DMS 273 (cell line): ENCODE data around the gene ARID1A.
A peak's percentile ranks its signal among the peaks of the same experiment; 100 is the strongest.
"Not testable (repeated sequence)": the region's sequence is repeated elsewhere in the genome, so short reads cannot be mapped to it uniquely, and the experiment has no call there.

Experiments used
- DNase-seq: peaks from one replicate; lab custom pipeline; 2025; ENCODE audit not compliant: unreplicated experiment; lab: John Stamatoyannopoulos, UW

The ARID1A gene

GRCh38 chr1:26695356-26696118 lies at the start of gene ARID1A:
Gene ARID1A, plus strand, starts transcription at chr1:26696015. Its CDS starts 389 bp downstream, at chr1:26696404.
- DNase-seq: peak; percentile 98

- no peak for DNase-seq
Measured at GRCh38 chr1:26664802-26665201, 31.0 kb upstream of the ARID1A start.

- no peak for DNase-seq
Measured at GRCh38 chr1:26666855-26667254, 29.0 kb upstream of the ARID1A start.

- DNase-seq: not testable (repeated sequence)
Measured at GRCh38 chr1:26668106-26668786, 27.6 kb upstream of the ARID1A start.

- peak; percentile 91 for DNase-seq
Measured at GRCh38 chr1:26677306-26678115, 18.3 kb upstream of the ARID1A start.

- no peak for DNase-seq
Measured at GRCh38 chr1:26684763-26685508, 10.9 kb upstream of the ARID1A start.

GRCh38 chr1:26686795-26687194 lies 9.0 kb upstream of the ARID1A start:
- DNase-seq: peak; percentile 52

- DNase-seq: no peak
Measured at GRCh38 chr1:26689504-26689903, 6.3 kb upstream of the ARID1A start.

GRCh38 chr1:26690157-26690556 lies 5.7 kb upstream of the ARID1A start:
- DNase-seq: no peak

- DNase-seq: peak; percentile 59
Measured at GRCh38 chr1:26690576-26691031, 5.2 kb upstream of the ARID1A start.

GRCh38 chr1:26692211-26692792 lies 3.5 kb upstream of the ARID1A start:
- peak; percentile 97 for DNase-seq

GRCh38 chr1:26692793-26693490 lies 2.9 kb upstream of the ARID1A start:
- peak; percentile 99 for DNase-seq

- peak; percentile 56 for DNase-seq
Measured at GRCh38 chr1:26693599-26694572, 1.9 kb upstream of the ARID1A start.

GRCh38 chr1:26694638-26695355 lies 1.0 kb upstream of the ARID1A start:
- DNase-seq: no peak

- DNase-seq: no peak
Measured at GRCh38 chr1:26696119-26696653, 371 bp downstream of the ARID1A start.

- peak; percentile 68 for DNase-seq
Measured at GRCh38 chr1:26696654-26697430, 1.0 kb downstream of the ARID1A start.

- DNase-seq: peak; percentile 55
Measured at GRCh38 chr1:26697431-26697977, 1.7 kb downstream of the ARID1A start.
